Suprapubic skin (tissue), 4 donors: Measurements from ENCODE around the gene NKAIN4. TPM values are rescaled to one million over a fixed set of nuclear protein-coding genes. Genes with fewer than 3 reads are reported as not detected.

Source experiments
- DNase-seq, 2 donors: peaks; one replicate each; pipeline ENCODE4 v3.0.0-alpha.2; 2019; ENCODE audit warnings: low spot score in 2 of 2
- H3K27ac ChIP-seq: fragments of 200-600 bp; sonication (generic); one replicate; pipeline ENCODE4 v1.5.1; 2019
- H3K27me3 ChIP-seq: fragments of 200-600 bp; sonication (generic); one replicate; pipeline ENCODE4 v1.5.1; 2019
- H3K36me3 ChIP-seq: fragments of 200-600 bp; sonication (generic); one replicate; pipeline ENCODE4 v1.5.1; 2019
- H3K4me1 ChIP-seq: fragments of 200-600 bp; sonication (generic); one replicate; pipeline ENCODE4 v1.5.1; 2019
- H3K4me3 ChIP-seq: fragments of 200-600 bp; sonication (generic); one replicate; pipeline ENCODE4 v1.5.1; 2019; ENCODE audit warnings: mild to moderate bottlenecking
- H3K9me3 ChIP-seq: fragments of 200-600 bp; sonication (generic); one replicate; pipeline ENCODE4 v1.5.1; 2019
- CTCF ChIP-seq, 2 donors: fragments of 200-600 bp in 1 of 2; fragments of 450-650 bp in 1 of 2; sonication (generic) in 1 of 2; IDR thresholded peaks; one replicate each; pipeline ENCODE4 v1.5.1; 2016 to 2019; ENCODE audit warnings: antibody characterized with exemption in 2 of 2, mild to moderate bottlenecking in 1 of 2, moderate library complexity in 1 of 2
- EP300 ChIP-seq: sonication (generic); formaldehyde crosslinking; IDR thresholded peaks from one replicate; pipeline ENCODE4 v1.6.1; 2017; ENCODE audit warnings: antibody characterized with exemption
- POLR2A ChIP-seq, 2 donors: fragments of 450-650 bp; IDR thresholded peaks; one replicate each; pipeline ENCODE4 v1.6.1; 2017; ENCODE audit warnings: antibody characterized with exemption in 2 of 2, mild to moderate bottlenecking in 2 of 2, moderate library complexity in 2 of 2
- POLR2AphosphoS5 ChIP-seq, 3 donors: sonication (generic); formaldehyde crosslinking; IDR thresholded peaks; one replicate each; pipeline ENCODE4 v1.6.1; 2017; ENCODE audit warnings: antibody characterized with exemption in 3 of 3
- WGBS: methylation state at CpG from one replicate; pipeline ENCODE4 v1.1.5; 2018; 5-methylcytosine and 5-hydroxymethylcytosine counted together
- total RNA-seq, 4 donors: library from RNA; depleted of rRNA; stranded (reverse); fragments of >200 nt; gene quantifications; one replicate each; pipeline ENCODE4 v1.1.0, GENCODE V29; 2016

NKAIN4 gene
- total RNA-seq, 4 donors from 2014 or later, result 0.42 TPM; not detected in 3

DNA sequence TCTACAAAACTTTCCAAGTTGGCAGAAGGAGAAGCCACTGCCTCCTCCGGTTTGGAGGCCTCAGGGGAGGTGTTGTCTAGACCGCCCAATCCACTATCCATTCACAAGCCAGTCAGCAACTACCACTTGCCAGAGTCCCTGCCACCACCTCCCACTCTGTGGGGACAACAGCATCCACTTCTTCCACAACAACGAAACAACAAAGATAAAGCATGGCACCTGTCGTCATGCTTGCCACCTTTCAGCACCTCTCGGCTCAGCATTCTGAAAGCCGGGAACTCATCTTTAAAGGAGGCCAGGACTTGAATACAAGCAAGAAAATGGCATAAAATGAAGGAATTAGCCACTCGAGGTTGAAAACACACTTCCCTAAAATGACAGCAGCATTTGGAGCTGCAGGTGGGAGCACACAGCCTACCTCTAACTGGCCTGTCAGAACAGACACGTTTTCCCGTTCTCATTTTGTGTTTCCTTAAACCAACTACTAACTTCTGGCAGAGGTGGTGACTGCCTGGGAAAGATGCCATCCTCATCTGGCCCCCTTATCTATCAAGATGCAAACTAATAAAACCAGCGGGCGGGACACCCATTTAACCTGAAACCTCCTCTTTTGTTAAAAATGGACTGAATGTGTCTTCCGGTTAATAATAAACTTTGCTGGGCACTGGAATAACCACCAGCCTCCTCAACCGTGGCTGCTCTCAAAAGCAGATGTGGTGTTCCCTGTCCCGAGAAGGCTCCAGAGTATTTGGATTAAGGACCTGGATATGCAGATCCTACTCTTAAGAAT lies 60.1 kb downstream of the NKAIN4 start:
- Histone ChIP-seq H3K4me3 (no peak overlapping the region), H3K27ac (no peak overlapping the region), H3K36me3 (peaks cover 24% of the 10 kb centered on the region), H3K27me3 (no peaks in the 10 kb centered on the region), H3K9me3 (no peaks in the 10 kb centered on the region), H3K4me1 (peaks cover 23% of the 10 kb centered on the region)
- WGBS, result 81% methylated on average over 14 of the region's 14 CpGs
- TF ChIP-seq POLR2A (IDR thresholded peaks at IDR 0.05) (no peak), POLR2AphosphoS5 (IDR thresholded peaks at IDR 0.05) (no peak), CTCF (IDR thresholded peaks at IDR 0.05) (no peak), EP300 (no peak)
- no peak for DNase-seq

DNA sequence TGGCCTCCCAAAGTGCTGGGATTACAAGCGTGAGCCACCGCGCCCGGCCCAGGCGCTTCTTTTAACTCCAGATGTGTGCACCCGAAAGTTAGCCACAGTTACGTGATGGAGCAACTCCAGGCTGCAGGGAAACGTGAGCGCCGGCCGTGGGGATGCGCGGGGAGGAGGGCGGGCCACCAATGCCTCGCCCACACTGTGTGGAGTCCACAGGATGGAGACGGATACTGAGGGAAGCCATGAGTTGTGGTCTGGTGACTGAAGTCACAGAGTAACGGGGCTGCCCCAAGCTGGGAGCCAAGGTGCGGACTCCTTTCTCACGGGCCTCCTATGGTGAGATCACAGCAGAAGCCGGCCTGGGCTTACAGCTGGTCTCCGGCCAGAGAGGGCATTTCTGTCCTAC lies 61.5 kb downstream of the NKAIN4 start:
- no peak overlapping the region for H3K4me3 ChIP-seq
- no peak for DNase-seq
- peaks cover 11% of the 10 kb centered on the region for H3K4me1 ChIP-seq
- H3K27ac ChIP-seq, result no peak overlapping the region
- H3K9me3 ChIP-seq, result no peaks in the 10 kb centered on the region
- no peaks in the 10 kb centered on the region for H3K27me3 ChIP-seq
- TF ChIP-seq POLR2AphosphoS5 (IDR thresholded peaks at IDR 0.05) (no peak), CTCF (IDR thresholded peaks at IDR 0.05) (no peak), EP300 (no peak), POLR2A (IDR thresholded peaks at IDR 0.05) (no peak)
- H3K36me3 ChIP-seq, result peaks cover 21% of the 10 kb centered on the region
- 92% methylated on average over 11 of the region's 21 CpGs for WGBS

DNA sequence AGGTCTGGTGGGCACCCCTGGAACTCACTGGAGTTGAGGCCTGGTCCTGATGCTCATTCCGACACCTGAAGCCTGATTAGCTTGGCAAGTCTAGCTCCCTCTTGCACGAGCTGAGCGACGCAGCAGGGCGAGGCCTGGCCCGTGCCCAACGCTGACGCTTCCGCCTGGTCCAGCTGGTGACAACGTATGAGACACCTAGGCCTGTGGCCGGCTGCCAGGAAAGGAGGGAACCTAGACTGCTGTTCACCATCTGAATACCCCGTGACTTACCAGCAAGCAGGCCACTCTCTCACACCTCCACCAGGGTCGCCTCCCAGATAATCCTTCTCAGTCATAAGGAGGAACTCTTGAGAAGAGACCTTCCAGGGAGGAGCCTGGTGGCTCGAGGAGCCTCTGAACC lies 62.9 kb downstream of the NKAIN4 start:
- 54% methylated on average over 13 of the region's 14 CpGs for WGBS
- Histone ChIP-seq H3K36me3 (peaks cover 13% of the 10 kb centered on the region), H3K27me3 (no peaks in the 10 kb centered on the region), H3K4me1 (no peaks in the 10 kb centered on the region), H3K4me3 (no peak overlapping the region), H3K9me3 (no peaks in the 10 kb centered on the region), H3K27ac (no peak overlapping the region)
- TF ChIP-seq EP300, result no peak
- TF ChIP-seq CTCF (IDR thresholded peaks at IDR 0.05), result no peak
- no peak for TF ChIP-seq POLR2A (IDR thresholded peaks at IDR 0.05)
- no peak for DNase-seq

DNA sequence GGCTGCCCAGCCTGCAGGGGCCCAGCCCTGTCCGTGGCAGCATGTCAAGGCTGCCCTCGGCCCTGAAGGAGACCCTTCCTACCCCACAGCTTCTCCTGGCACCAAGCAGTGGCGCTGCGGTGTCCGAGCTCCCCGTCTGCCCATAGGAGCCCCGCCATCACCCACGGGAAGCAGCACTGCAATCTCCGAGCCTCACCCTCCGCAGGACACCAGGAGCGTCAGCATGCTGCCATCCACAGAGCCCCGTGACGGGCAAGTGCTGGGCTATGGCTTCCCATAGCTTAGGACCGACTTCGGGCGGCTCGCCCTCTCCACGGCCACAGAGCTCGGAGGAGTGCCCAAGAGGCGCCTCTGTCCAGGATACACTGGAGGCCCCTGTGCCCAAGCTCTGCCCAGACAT lies 63.4 kb downstream of the NKAIN4 start:
- Histone ChIP-seq H3K36me3 (peaks cover 13% of the 10 kb centered on the region), H3K27me3 (no peaks in the 10 kb centered on the region), H3K27ac (no peak overlapping the region), H3K4me1 (no peaks in the 10 kb centered on the region), H3K9me3 (no peaks in the 10 kb centered on the region), H3K4me3 (no peak overlapping the region)
- DNase-seq, result no peak
- WGBS, result 84% methylated on average over 13 of the region's 20 CpGs
- TF ChIP-seq POLR2A (IDR thresholded peaks at IDR 0.05) (no peak), POLR2AphosphoS5 (IDR thresholded peaks at IDR 0.05) (no peak), CTCF (IDR thresholded peaks at IDR 0.05) (no peak), EP300 (no peak)

Other genes starting within 250 kb of the NKAIN4 start
- gene BHLHE23, start 247.5 kb downstream of the NKAIN4 start, total RNA-seq, result not detected
- gene YTHDF1, start 38.3 kb downstream of the NKAIN4 start, total RNA-seq, result 10 to 100 TPM; 32.7 to 40.6 (median 34.0) TPM
- 1 to 10 TPM in 3 of 4 donors, under 1 TPM in 1; 0.49 to 3.0 (median 1.7) TPM for gene BIRC7, start 18.6 kb downstream of the NKAIN4 start, total RNA-seq
- gene ARFGAP1, start 18.4 kb upstream of the NKAIN4 start, total RNA-seq, result 10 to 100 TPM; 38.6 to 84.9 (median 43.4) TPM
- gene COL20A1, start 38.7 kb upstream of the NKAIN4 start, total RNA-seq, result not detected
- not detected for gene CHRNA4, start 106.9 kb upstream of the NKAIN4 start, total RNA-seq
- under 1 TPM in 1 of 4 donors, not detected in 3; 0.76 TPM for gene KCNQ2, start 218.2 kb upstream of the NKAIN4 start, total RNA-seq
- gene EEF1A2, start 244.6 kb upstream of the NKAIN4 start, total RNA-seq, result 10 to 100 TPM in 3 of 4 donors, 1 to 10 TPM in 1; 4.8 to 13.4 (median 12.0) TPM